Right forelimb (tissue), 1 donor: ENCODE data around the gene ADAMTS2.

Experiments used
- DNase-seq: peaks from one replicate; pipeline ENCODE4 v3.0.0-alpha.2; 2018

The ADAMTS2 gene

GRCh38 chr5:179251276-179251969 is 93.8 kb downstream of the ADAMTS2 start:
- peak; percentile 6 for DNase-seq

DNA sequence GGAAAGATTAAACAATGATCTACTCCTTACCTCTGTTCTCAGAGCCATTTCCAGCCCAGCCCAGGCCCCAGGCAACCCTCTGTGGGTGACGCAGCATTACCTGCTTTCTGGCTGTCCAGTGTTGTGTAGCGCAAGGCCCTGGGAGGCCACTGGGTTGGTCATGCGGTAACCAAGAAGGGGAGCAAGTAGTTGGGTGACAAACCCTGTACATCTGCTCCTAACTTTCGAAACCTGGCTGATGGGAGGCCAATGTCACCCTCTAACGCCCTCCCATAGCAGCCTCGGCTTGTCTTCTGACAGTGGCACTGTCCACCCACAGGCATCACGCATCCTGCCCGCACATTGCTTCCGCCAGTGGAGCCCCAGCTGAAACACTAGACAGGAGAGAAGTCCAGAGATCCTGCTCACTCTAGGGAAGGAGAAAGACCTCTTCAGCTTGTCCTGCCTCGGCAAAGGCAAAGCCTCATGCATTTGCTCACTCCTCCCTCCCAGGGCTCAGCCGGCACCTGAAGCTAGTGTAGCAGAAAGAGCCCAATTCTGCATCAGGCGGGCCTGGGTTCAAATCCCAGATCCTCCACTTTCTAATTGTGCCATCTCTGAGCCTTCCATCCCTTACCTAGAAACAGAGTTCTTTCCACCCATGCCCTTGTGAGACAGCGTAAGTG is 94.6 kb downstream of the ADAMTS2 start:
- DNase-seq: peak; percentile 9

DNA sequence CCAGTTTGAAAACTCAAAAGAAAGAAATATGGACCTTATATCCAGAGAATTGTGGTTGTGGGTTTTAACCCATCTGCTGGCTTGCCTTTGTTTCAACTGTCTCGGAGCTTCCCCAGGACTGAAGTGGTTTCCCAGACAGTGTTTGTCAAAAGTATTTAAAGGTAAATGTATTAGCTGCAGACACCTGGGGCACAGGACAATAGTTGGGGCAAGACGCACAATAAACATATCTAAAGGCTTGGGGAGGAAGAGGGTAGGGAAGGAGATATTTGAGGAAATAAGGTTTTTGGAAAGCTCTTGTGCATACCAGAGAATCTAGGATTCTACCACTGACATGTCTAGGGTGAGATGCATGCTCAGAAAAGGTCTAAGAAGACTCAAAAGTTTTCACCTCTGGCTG is 99.0 kb downstream of the ADAMTS2 start:
- DNase-seq: peak; percentile 9

GRCh38 chr5:179245031-179245430 is 100.2 kb downstream of the ADAMTS2 start:
- DNase-seq: peak; percentile 58

GRCh38 chr5:179244044-179244443 is 101.2 kb downstream of the ADAMTS2 start:
- DNase-seq: peak; percentile 9

GRCh38 chr5:179243333-179243732 is 101.9 kb downstream of the ADAMTS2 start:
- DNase-seq: peak; percentile 34

DNA sequence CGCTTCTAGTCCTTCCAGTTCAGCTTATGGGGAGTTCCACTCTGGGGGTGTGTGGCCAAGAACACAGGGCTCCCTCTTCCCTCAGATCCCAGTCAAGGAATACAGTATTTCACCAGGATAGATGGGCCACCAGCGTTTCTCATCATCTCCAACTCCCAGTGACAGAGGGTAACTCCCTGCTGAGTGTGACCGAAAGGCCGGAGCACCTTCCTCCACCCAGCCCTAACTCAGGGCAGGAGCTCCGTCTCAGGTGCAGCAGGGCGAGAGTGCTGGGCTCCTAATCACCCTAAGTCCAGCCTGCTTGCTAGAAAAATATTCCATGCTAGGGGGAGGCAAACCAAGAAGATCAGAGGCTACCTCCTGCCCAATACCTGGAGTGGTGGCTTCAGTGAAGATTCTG is 102.6 kb downstream of the ADAMTS2 start:
- peak; percentile 28 for DNase-seq

DNA sequence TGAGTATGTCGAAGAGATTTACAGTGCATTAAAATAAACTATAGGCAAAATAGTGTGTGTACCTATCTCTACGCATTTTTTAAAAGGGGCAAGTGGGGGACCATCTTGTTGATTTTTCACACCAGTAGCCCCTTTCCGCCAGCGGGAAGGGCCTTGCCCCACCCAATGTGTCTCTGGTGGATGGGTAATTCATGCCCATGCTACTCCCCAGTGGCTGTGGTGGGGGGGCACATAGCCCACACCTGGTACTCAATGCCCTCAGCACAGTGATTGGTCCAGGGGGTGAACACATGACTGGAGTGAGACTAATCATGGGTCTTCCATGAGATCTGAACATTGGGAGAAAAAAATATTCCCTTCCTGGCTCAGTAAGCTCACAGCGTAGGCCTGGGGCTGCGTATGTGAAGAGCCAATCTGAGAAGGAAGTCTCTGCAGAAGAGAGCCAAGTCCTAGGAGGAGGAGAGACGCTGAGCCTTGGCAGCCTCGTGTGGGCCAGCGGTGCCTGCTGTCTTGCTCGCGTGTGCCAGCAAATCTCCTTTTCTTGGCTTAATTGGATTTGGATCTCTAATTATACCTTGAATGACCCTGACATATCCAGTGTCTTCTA is 103.4 kb downstream of the ADAMTS2 start:
- peak; percentile 23 for DNase-seq

- peak; percentile 22 for DNase-seq
Observed at GRCh38 chr5:179241175-179241574, 104.1 kb downstream of the ADAMTS2 start.

- no peak for DNase-seq
Observed at GRCh38 chr5:179240561-179240960, 104.7 kb downstream of the ADAMTS2 start.

GRCh38 chr5:179239256-179240135 is 105.8 kb downstream of the ADAMTS2 start:
- peak; percentile 11 for DNase-seq

DNA sequence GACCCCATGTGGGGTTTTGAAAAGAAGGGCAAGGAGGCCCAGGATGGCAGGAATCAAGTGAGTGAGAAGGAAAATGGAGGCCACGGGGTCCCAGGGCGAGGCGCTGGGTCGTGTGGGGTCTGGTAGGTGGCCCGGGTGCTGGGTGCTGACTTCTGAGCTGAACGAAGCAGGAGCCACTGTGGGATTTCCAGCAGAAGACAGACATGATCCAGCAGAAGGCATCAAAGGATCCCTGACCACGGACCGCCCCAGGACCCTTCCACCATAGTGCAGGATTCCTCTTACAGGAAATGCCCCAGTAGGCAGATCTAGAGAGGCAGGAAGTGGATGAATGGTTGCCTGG is 106.7 kb downstream of the ADAMTS2 start:
- DNase-seq: no peak

DNA sequence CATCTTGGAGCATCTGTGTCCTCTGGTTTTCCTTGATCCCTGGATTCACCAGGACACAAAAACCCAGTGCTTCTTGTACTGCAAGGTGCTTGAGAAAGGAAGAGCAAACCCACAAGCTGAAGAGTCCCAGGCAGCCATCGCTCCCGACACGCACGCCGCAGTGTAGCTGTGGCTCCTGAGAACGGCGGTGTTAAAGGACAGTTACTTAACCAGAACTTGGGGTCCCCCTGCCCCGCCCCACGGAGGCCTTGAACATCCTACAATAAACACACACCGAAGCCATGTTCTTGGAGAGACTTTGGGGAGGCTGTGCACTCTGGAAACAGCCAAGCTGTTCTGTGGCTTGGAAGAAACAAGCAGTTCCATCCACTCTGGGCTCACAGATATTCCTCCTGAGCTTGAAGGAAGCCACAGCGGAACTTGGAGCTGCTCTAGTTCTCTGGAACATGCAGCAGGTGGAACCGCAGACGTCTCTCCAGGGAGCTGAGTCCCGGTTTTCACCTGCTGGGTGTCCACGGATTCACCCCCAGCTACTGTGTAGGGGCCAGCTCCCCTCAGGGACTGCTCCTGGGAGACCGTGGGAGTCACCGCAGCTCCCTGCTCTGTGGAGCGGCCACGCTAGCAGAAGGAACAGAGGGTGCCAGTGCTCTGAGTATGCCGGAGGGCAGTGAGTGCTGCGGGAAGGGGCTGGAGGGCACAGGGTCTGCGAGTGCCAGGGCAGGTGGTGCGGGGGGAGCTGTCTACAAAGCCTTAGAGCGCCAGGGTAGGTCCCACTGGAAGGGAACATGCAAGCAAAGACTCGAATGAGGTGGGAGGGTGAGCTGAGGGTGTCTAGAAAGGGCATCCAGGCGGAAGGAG is 107.3 kb downstream of the ADAMTS2 start:
- DNase-seq: peak; percentile 21

DNA sequence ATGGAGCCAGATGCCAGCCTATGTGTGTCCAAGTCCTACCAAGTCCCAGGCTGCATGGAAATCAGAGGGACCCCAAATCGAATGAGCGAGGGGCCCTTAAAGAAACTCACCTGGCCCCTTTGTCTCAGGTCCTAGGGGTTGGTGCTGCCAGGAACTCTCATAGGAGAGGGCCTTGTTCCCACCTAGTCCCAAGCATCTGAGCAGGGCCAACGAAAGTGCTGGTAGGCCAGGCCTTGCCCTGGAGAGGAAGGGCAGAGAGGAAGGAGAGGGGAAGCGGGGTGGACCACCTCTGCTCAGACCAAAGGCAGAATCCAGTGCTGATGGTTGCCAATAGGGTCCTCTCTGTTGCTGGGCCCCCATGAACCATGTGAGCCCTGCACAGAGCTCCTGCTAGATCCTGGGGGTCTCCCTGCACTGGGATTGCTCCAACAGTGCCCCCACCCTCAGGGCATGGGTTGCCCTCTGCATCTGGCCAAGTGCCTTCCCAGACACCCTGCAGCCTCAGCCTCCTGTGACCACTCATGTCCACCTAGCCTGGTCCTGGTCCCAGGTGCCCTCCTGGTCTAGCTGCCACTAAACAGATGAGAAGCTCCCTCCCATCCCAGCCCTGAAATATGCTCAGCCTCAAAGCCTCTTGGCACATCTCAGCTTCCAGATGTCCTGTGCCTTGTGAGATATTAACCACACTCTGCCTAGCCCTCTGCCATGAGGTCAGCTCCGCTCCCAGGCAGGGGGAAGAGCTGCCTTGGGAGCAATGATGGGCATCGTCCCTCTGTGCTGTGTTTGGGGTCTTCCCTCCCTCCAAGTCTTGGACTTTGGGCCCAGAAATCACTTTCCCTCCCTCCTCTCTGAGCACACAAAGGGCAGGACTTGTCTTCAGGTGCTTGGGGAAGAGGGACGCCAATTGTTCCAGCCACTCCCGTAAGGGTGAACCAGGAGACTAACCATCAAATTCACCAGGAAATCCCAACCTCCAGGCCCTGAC is 109.6 kb downstream of the ADAMTS2 start:
- peak; percentile 19 for DNase-seq

- peak; percentile 31 for DNase-seq
Observed at GRCh38 chr5:179234563-179235135, 110.6 kb downstream of the ADAMTS2 start.

DNA sequence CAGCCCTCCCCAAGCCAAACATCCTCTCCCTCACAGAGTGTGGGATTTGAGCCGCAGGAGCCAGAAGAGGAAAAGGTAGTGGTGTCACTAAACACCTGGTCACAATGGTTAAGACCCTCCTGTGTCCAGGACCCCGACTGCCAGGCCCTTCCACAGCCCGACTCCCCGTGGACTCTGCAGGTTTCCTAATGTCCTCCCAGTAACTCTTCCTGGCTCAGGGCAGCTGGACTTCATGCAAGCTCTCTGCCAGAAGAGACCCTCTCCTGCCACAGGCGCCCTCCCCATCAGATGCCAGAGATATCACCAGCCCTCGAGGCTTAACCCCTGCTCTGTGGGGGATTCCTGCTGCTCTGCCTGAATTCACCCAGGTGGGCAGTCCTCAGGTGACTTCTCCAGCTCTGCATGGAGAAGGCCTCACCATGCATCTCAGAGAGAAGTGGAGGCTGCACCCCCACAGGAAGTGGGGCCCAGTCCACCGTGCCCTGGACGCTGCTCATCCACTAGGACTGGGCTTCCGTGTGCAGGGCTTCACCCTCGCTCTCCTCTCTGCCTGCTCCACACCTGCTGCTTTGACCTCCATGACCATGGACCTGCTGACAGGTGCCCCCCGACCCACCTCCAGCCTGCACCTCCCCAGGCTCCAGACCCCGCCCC is 111.2 kb downstream of the ADAMTS2 start:
- peak; percentile 4 for DNase-seq

DNA sequence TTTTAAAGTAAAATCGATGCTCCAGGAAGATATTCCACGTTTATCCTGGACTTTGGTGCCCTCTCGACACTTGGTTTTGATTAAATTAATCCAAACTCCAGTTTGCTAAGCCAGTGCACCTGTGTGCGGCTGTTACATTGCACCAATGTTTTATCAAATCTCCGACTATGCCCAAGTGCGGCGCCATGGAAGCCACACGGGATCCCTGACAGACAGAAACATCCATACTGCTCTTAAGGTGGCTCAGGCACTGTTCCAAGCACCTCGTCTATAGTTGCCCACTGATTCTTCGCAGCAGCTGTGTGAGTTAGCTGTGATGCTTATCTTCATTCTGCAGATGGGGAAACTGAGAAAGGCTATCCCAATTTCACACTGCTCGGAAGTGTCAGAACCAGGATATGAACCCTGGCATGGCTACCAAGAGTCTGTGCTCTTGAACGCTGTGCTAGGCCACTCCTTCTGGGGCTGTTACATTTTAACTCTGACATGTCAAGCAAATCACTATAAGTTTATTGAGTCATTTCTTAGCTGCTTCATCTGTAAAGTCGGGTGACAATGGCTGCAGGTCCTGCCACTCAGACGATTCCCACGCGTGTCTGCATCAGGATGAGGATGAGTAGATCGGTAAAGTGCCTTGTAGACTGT is 113.0 kb downstream of the ADAMTS2 start:
- DNase-seq: no peak

- peak; percentile 10 for DNase-seq
Observed at GRCh38 chr5:179231309-179231708, 114.0 kb downstream of the ADAMTS2 start.

DNA sequence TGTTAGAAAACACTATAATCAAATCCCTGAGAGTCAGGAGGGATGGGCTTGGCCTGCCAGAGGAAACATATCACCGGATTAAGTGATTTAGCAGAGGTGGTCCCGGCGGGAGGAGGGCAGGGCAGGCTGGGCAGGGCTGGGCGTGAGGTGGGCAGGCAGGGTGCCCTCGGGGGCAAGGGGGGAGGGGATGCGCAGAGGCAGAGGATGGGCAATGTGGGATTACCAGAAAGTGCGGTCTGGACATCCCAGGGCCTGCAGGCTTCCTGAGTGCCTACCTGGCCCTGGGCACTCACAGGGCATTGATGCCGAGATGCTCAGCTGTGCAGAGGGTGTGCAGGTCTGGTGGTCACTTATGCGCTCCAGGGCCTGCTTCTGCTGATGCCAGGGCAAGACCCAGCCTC is 115.2 kb downstream of the ADAMTS2 start:
- DNase-seq: peak; percentile 41
